ENCODE results near the gene KRT85. TPM values are rescaled to one million over a fixed set of nuclear protein-coding genes. Genes with fewer than 3 reads are reported as not detected.

KRT85 gene
- total and polyA plus RNA-seq, 2 donors (not counting 3 experiments of a cell fraction or from before 2014, with no cell fraction given) = not detected

GRCh38 chr12:52359621-52360061, 7.6 kb downstream of the KRT85 start:
- POLR2A ChIA-PET = no interaction called here
- dilution Hi-C loops (cut with MboI; ENCODE audit: extremely low pct_ligation_motif_present, low sequenced_read_pairs) = no loop called here
- DNase-seq (ENCODE audit: low read depth, low spot score) (no peak), FAIRE-seq (no peak)
- Histone ChIP-seq H3K4me1 (ENCODE audit: control insufficient read depth, extremely low read depth, insufficient read depth, low read length) (no peaks in the 10 kb centered on the region), H3K36me3 (ENCODE audit: control insufficient read depth in 2 of 2, extremely low read depth in 1 of 2, insufficient read depth in 2 of 2, low read length in 2 of 2) (no peaks in the 10 kb centered on the region), H3K9me3 (replicated peaks; ENCODE audit: control insufficient read depth, insufficient read depth, low read length) (no peaks in the 10 kb centered on the region), H3K27me3 (ENCODE audit: control insufficient read depth in 2 of 2, insufficient read depth in 2 of 2, low read length in 2 of 2) (peaks cover 0 to 5% of the 10 kb centered on the region in 2 experiments), H3K9me1 (replicated peaks; ENCODE audit: control insufficient read depth, extremely low read depth, insufficient read depth, low read length) (no peaks in the 10 kb centered on the region), H3K27ac (ENCODE audit: insufficient read depth, low read depth, low read length) (no peak overlapping the region), H3K9ac (replicated peaks; ENCODE audit: extremely low read depth, insufficient read depth, low read length) (no peak overlapping the region), H3K4me3 (replicated peaks in 1 of 3; ENCODE audit: insufficient read depth in 1 of 3, low read depth in 1 of 3, low read length in 3 of 3) (no peak overlapping the region), H3K4me2 (ENCODE audit: insufficient read depth, low read length) (no peak overlapping the region), H4K20me1 (replicated peaks; ENCODE audit: control insufficient read depth, extremely low read depth, insufficient read depth, low read length) (no peaks in the 10 kb centered on the region), H3K79me2 (ENCODE audit: control insufficient read depth, insufficient read depth, low read length) (no peaks in the 10 kb centered on the region), H2AFZ (ENCODE audit: low read depth, low read length) (no peak overlapping the region)
- intact Hi-C loops (cut with micrococcal nuclease) = no loop called here
- TF ChIP-seq EZH2 (IDR thresholded peaks at IDR 0.05; ENCODE audit: borderline replicate concordance, low read depth, low read length, severe bottlenecking) (no peak), POLR2AphosphoS5 (IDR thresholded peaks at IDR 0.05; ENCODE audit: insufficient read depth, low read depth, low read length) (no peak), GATA2 (IDR thresholded peaks at IDR 0.05; ENCODE audit: insufficient read depth, insufficient read length, low read depth, low read length) (no peak), POLR2A (IDR thresholded peaks at IDR 0.05; ENCODE audit: low read depth, low read length) (no peak), CTCF (IDR thresholded peaks at IDR 0.05; ENCODE audit: extremely low read depth in 1 of 2, insufficient read depth in 1 of 2, low read depth in 1 of 2, low read length in 2 of 2) (no peak), MAX (IDR thresholded peaks at IDR 0.05; ENCODE audit: insufficient read depth, insufficient read length) (no peak), MYC (IDR thresholded peaks at IDR 0.05; ENCODE audit: low read depth, low read length) (no peak), JUN (IDR thresholded peaks at IDR 0.05; ENCODE audit: borderline replicate concordance, insufficient read depth, insufficient read length, low read depth) (no peak)
- CTCF ChIA-PET = interaction anchor here (1.2 to 2.7 kb wide), 2 partner anchors 12 to 520 kb away, joined by 3 to 12 read pairs; no protein-coding TSS in a partner anchor
- no TSS peak for BruUV-seq (replicated peaks)

All from endothelial cell of umbilical vein (primary cell).